Activated naive CD4-positive, alpha-beta T cell treated with Interleukin-2 at 50 U/mL for 16 hours (primary cell): Measurements from ENCODE around the gene BCL7A.
"Not testable (repeated sequence)": the region's sequence is repeated elsewhere in the genome, so short reads cannot be mapped to it uniquely, and the experiment has no call there.

Experiments
- DNase-seq: peaks from one replicate; pipeline ENCODE4 v3.0.0-alpha.2; 2020

BCL7A gene

GRCh38 chr12:122096591-122097149, 75.0 kb downstream of the BCL7A start:
- no peak for DNase-seq

- DNase-seq = no peak
Observed at GRCh38 chr12:122097584-122097926, 75.9 kb downstream of the BCL7A start.

- DNase-seq = no peak
Observed at GRCh38 chr12:122097927-122098756, 76.5 kb downstream of the BCL7A start.

- DNase-seq = no peak
Observed at GRCh38 chr12:122099280-122099749, 77.6 kb downstream of the BCL7A start.

- no peak for DNase-seq
Observed at GRCh38 chr12:122099856-122100255, 78.2 kb downstream of the BCL7A start.

- no peak for DNase-seq
Observed at GRCh38 chr12:122100568-122100967, 78.9 kb downstream of the BCL7A start.

GRCh38 chr12:122102331-122102730, 80.6 kb downstream of the BCL7A start:
- DNase-seq = no peak

GRCh38 chr12:122104844-122105243, 83.2 kb downstream of the BCL7A start:
- DNase-seq = no peak

- not testable (repeated sequence) for DNase-seq
Observed at GRCh38 chr12:122105496-122105895, 83.8 kb downstream of the BCL7A start.

GRCh38 chr12:122106843-122107242, 85.2 kb downstream of the BCL7A start:
- DNase-seq = no peak

- no peak for DNase-seq
Observed at GRCh38 chr12:122107261-122107660, 85.6 kb downstream of the BCL7A start.

GRCh38 chr12:122111089-122111641, 89.5 kb downstream of the BCL7A start:
- no peak for DNase-seq
